ENCODE measurements around the gene ZGPAT. TPM values are rescaled to one million over a fixed set of nuclear protein-coding genes. Genes with fewer than 3 reads are reported as not detected.

Gene ZGPAT
- total RNA-seq, 1 experiment from 2014 or later = 27.6 TPM

DNA sequence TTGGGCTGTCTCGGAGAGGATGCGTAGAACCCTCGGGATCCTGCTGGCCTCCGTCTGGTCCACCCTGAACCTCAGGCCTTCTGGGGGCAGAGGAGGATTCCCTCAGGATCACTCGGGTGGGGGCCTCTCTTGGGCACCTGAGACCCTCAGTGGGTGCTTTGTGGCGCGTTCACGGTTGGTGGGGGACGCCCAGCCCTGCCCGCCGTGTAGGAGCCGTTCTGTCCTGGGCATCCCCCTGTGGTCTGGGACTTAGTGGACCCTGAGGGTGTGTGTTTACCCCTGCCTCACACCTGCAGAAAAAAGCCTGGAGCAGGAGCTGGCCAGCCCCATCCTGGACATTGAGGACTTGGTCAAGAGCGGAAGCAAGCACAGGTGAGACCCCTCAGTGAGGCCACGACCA is 42.1 kb upstream of the ZGPAT start:
- Histone ChIP-seq H3K27me3 (ENCODE audit: insufficient read depth, low read length) (no peaks in the 10 kb centered on the region), H3K79me2 (ENCODE audit: insufficient read depth, low read length) (no peaks in the 10 kb centered on the region), H2BK5ac (ENCODE audit: insufficient read length, low read length) (no peak overlapping the region), H3K23me2 (ENCODE audit: insufficient read length, low read depth, low read length, poor library complexity, severe bottlenecking) (no peaks in the 10 kb centered on the region), H3T11ph (ENCODE audit: low read length) (no peak overlapping the region), H3K9me3 (ENCODE audit: control insufficient read depth, low read depth, low read length) (no peaks in the 10 kb centered on the region), H2BK15ac (ENCODE audit: low read depth, low read length) (no peak overlapping the region), H3K27ac (ENCODE audit: insufficient read length, low read depth, low read length) (no peak overlapping the region), H4K5ac (ENCODE audit: insufficient read length, low read depth, low read length) (no peak overlapping the region), H4K20me1 (ENCODE audit: control insufficient read depth, insufficient read depth, insufficient read length) (no peaks in the 10 kb centered on the region), H2BK120ac (ENCODE audit: low read depth, low read length, poor library complexity, severe bottlenecking) (no peak overlapping the region), H2AK5ac (ENCODE audit: insufficient read length, low read length) (no peak overlapping the region), H2BK20ac (ENCODE audit: low read depth, low read length, poor library complexity, severe bottlenecking) (no peak overlapping the region), H3K4me1 (ENCODE audit: insufficient read depth, low read length) (no peaks in the 10 kb centered on the region), H2BK12ac (ENCODE audit: insufficient read length, low read depth, low read length) (no peak overlapping the region), H3K14ac (ENCODE audit: insufficient read depth, low read length) (no peak overlapping the region), H3K9ac (ENCODE audit: extremely low read depth, insufficient read length, low read length) (no peak overlapping the region), H3K4ac (ENCODE audit: low read depth, low read length) (no peak overlapping the region), H2AFZ (ENCODE audit: low read length) (no peak overlapping the region), H3K79me1 (ENCODE audit: insufficient read depth, low read depth, low read length, poor library complexity, severe bottlenecking) (no peaks in the 10 kb centered on the region), H4K8ac (replicated peaks; ENCODE audit: insufficient read length, low read depth, low read length) (no peak overlapping the region), H3K56ac (ENCODE audit: insufficient read length, low read depth, low read length) (no peak overlapping the region), H3K23ac (ENCODE audit: insufficient read length, low read depth, low read length) (no peak overlapping the region), H3K4me2 (ENCODE audit: insufficient read depth, insufficient read length, low read length) (no peak overlapping the region), H3K18ac (ENCODE audit: insufficient read length, low read depth, low read length) (no peak overlapping the region), H4K91ac (ENCODE audit: insufficient read length, low read depth, low read length) (no peak overlapping the region)
- no peak overlapping the region for H3K4me3 Mint-ChIP-seq
- WGBS (ENCODE audit: extremely low coverage, insufficient read length, low lambda C conversion rate) = no CpG with 5 or more reads among the region's 14 CpGs
- peaks cover 28 to 55% (median 53%) of the 10 kb centered on the region in 3 experiments for H3K36me3 Mint-ChIP-seq (ENCODE audit: insufficient read depth in 1 of 3, low read depth in 3 of 3)
- H3K27me3 Mint-ChIP-seq (ENCODE audit: low read depth) = no peaks in the 10 kb centered on the region
- TF ChIP-seq, protein P1, sequence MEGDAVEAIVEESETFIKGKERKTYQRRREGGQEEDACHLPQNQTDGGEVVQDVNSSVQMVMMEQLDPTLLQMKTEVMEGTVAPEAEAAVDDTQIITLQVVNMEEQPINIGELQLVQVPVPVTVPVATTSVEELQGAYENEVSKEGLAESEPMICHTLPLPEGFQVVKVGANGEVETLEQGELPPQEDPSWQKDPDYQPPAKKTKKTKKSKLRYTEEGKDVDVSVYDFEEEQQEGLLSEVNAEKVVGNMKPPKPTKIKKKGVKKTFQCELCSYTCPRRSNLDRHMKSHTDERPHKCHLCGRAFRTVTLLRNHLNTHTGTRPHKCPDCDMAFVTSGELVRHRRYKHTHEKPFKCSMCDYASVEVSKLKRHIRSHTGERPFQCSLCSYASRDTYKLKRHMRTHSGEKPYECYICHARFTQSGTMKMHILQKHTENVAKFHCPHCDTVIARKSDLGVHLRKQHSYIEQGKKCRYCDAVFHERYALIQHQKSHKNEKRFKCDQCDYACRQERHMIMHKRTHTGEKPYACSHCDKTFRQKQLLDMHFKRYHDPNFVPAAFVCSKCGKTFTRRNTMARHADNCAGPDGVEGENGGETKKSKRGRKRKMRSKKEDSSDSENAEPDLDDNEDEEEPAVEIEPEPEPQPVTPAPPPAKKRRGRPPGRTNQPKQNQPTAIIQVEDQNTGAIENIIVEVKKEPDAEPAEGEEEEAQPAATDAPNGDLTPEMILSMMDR (conservative IDR thresholded peaks at IDR 0.05) = no peak
- DNase-seq = no peak
- no peak overlapping the region; a peak in 1 of 7 replicates for H3K27ac Mint-ChIP-seq
- H3K4me1 Mint-ChIP-seq = peaks cover 0 to 4% of the 10 kb centered on the region in 2 experiments; a peak in 1 of 4 replicates
- no peaks in the 10 kb centered on the region for H3K9me3 Mint-ChIP-seq

Data from H9 (cell line).